Sigmoid colon (tissue), 7 donors: ENCODE measurements around the gene TLNRD1. TPM values are rescaled to one million over a fixed set of nuclear protein-coding genes. Genes with fewer than 3 reads are reported as not detected.
A peak's percentile ranks its signal among the peaks of the same experiment; 100 is the strongest.

Experiments
- DNase-seq: peaks from one replicate; pipeline ENCODE4 v3.0.0-alpha.2; 2019
- H3K27ac ChIP-seq, 4 donors: fragments of 200-600 bp; sonication (generic); one replicate each; pipeline ENCODE4 v1.5.1; 2016 to 2019; ENCODE audit warnings: mild to moderate bottlenecking in 1 of 4
- H3K27me3 ChIP-seq, 3 donors: fragments of 200-600 bp; sonication (generic); one replicate each; pipeline ENCODE4 v1.5.1; 2019; ENCODE audit warnings: mild to moderate bottlenecking in 1 of 3
- H3K36me3 ChIP-seq, 4 donors: fragments of 200-600 bp; sonication (generic); one replicate each; pipeline ENCODE4 v1.5.1; 2016 to 2019
- H3K4me1 ChIP-seq, 4 donors: fragments of 200-600 bp; sonication (generic); one replicate each; pipeline ENCODE4 v1.5.1; 2017 to 2019
- H3K4me3 ChIP-seq, 4 donors: fragments of 200-600 bp; sonication (generic); one replicate each; pipeline ENCODE4 v1.5.1; 2017 to 2019; ENCODE audit warnings: mild to moderate bottlenecking in 2 of 4, moderate library complexity in 1 of 4
- H3K9me3 ChIP-seq, 4 donors: fragments of 200-600 bp in 3 of 4; sonication (generic) in 3 of 4; one replicate each; pipeline versions ENCODE4 v1.5.1 to v1.6.1; 2013 to 2019
- EP300 ChIP-seq, 4 donors: sonication (generic); formaldehyde crosslinking; IDR thresholded peaks; one replicate each; pipeline ENCODE4 v1.6.1; 2017; ENCODE audit warnings: antibody characterized with exemption in 4 of 4
- POLR2A ChIP-seq, 2 donors: fragments of 450-650 bp; IDR thresholded peaks; one replicate each; pipeline ENCODE4 v1.6.1; 2016; ENCODE audit warnings: antibody characterized with exemption in 2 of 2, mild to moderate bottlenecking in 2 of 2, moderate library complexity in 2 of 2
- POLR2AphosphoS5 ChIP-seq, 4 donors: sonication (generic); formaldehyde crosslinking; IDR thresholded peaks; one replicate each; pipeline ENCODE4 v1.6.1; 2017; ENCODE audit warnings: antibody characterized with exemption in 4 of 4
- WGBS, 2 donors: extraction: QIAGEN DNeasy Blood & Tissue Kit; methylation state at CpG; one replicate each; pipeline ENCODE4 v1.1.7; 2013; 5-methylcytosine and 5-hydroxymethylcytosine counted together
- intact Hi-C: fragments of 100-400 bp; cut with DNase I; formaldehyde crosslinking; loops from one replicate; pipeline ENCODE4 v1.15.1; 2023
- polyA plus RNA-seq, 3 donors: library from polyadenylated mRNA; stranded (reverse); fragments of 200-250 nt; gene quantifications; one replicate each; pipeline ENCODE4 v1.2.3, GENCODE V29; 2013
- total RNA-seq, 4 donors: library from RNA; depleted of rRNA; stranded (reverse); fragments of >200 nt; gene quantifications; one replicate each; pipeline ENCODE4 v1.1.0, GENCODE V29; 2016
- TF ChIP-seq, protein P1 (sequence below), 4 experiments: fragments of 450-650 bp in 3 of 4; fragments of 200-600 bp in 1 of 4; IDR thresholded peaks; one replicate each; pipeline ENCODE4 v1.5.1; 2016 to 2019; ENCODE audit warnings: antibody characterized with exemption in 4 of 4, mild to moderate bottlenecking in 3 of 4, moderate library complexity in 2 of 4
- donor health status: healthy with polysubstance abuse.
- donor health status: Bipolar disorder and iron deficiency.
- donor health status: healthy.

The TLNRD1 gene
- total and polyA plus RNA-seq, 7 donors: 6.6 to 18.3 (median 12.5) TPM

DNA sequence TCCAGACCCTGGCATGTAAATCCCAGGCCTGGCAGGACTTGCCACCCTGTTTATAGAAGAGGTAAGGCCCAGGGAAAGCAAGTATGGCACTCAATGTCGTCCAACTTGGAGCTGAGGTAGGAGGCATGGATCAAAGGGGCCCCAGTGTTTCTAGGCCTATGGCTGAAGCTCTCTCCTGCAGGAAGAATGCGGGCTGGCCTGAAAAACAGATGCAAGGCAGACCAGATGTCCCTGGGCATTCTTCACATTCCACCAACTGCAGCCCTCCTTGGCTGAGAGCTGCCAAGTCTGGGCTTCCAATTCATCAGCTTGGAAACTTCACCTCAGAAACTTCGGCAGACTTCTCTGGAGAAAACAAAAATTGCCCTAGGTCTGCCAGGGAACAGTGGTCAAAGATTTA lies 33.3 kb upstream of the TLNRD1 start:
- no peaks in the 10 kb centered on the region for H3K27me3 ChIP-seq
- no peak for DNase-seq
- H3K4me3 ChIP-seq: no peak overlapping the region
- H3K36me3 ChIP-seq: peaks cover 0 to 7% (median 0%) of the 10 kb centered on the region in 4 donors
- peaks cover 0 to 3% (median 0%) of the 10 kb centered on the region in 4 donors for H3K9me3 ChIP-seq
- TF ChIP-seq POLR2AphosphoS5 (IDR thresholded peaks at IDR 0.05) (no peak), POLR2A (IDR thresholded peaks at IDR 0.05) (no peak), EP300 (IDR thresholded peaks at IDR 0.05) (no peak)
- TF ChIP-seq, protein P1, sequence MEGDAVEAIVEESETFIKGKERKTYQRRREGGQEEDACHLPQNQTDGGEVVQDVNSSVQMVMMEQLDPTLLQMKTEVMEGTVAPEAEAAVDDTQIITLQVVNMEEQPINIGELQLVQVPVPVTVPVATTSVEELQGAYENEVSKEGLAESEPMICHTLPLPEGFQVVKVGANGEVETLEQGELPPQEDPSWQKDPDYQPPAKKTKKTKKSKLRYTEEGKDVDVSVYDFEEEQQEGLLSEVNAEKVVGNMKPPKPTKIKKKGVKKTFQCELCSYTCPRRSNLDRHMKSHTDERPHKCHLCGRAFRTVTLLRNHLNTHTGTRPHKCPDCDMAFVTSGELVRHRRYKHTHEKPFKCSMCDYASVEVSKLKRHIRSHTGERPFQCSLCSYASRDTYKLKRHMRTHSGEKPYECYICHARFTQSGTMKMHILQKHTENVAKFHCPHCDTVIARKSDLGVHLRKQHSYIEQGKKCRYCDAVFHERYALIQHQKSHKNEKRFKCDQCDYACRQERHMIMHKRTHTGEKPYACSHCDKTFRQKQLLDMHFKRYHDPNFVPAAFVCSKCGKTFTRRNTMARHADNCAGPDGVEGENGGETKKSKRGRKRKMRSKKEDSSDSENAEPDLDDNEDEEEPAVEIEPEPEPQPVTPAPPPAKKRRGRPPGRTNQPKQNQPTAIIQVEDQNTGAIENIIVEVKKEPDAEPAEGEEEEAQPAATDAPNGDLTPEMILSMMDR (IDR thresholded peaks at IDR 0.05): no peak
- peaks cover 0 to 24% (median 16%) of the 10 kb centered on the region in 4 donors for H3K4me1 ChIP-seq
- intact Hi-C loops: loop anchor here (5.0 kb wide), 1 partner anchor 400 kb away; no protein-coding TSS in a partner anchor
- peak overlapping the region in 1 of 4 donors; percentile 35 for H3K27ac ChIP-seq
- WGBS, 2 donors: 89 to 94% methylated on average over 3 of the region's 3 CpGs

DNA sequence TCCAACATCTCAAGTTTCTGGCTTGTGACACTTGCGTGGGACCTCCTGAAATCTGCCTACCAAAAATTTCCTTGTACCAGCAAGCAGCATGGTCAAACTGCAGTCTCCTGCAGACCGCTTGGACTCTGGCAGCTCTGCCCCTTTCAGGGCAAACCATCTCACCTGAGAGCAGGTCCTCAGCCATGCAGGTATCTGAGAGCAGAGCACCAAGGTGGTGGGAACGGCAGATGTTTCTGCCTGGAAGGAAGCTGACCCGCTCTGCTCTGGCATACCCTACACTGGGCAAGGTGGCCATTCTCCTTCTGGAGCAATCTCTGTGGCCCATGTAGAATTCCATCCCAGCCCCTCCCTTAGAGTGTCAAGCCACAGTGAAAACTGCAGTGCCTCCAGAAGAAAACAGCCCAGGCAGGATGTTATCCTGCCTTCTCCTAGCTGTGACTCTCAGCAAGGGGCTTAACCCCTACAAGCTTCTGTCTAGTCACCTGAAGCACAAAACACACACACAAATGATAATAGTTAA lies 32.7 kb upstream of the TLNRD1 start:
- Histone ChIP-seq H3K36me3 (peaks cover 0 to 7% (median 0%) of the 10 kb centered on the region in 4 donors), H3K4me3 (no peak overlapping the region), H3K4me1 (peaks cover 0 to 24% (median 16%) of the 10 kb centered on the region in 4 donors), H3K9me3 (peaks cover 0 to 3% (median 0%) of the 10 kb centered on the region in 4 donors), H3K27ac (peak overlapping the region in 1 of 4 donors; percentile 35), H3K27me3 (no peaks in the 10 kb centered on the region)
- DNase-seq: no peak
- 96% methylated on average over 4 of the region's 4 CpGs for WGBS, 2 donors
- TF ChIP-seq POLR2AphosphoS5 (IDR thresholded peaks at IDR 0.05): no peak
- TF ChIP-seq EP300 (IDR thresholded peaks at IDR 0.05): no peak
- no peak for TF ChIP-seq POLR2A (IDR thresholded peaks at IDR 0.05)
- intact Hi-C loops: loop anchor here (5.0 kb wide), 1 partner anchor 401 kb away; no protein-coding TSS in a partner anchor

DNA sequence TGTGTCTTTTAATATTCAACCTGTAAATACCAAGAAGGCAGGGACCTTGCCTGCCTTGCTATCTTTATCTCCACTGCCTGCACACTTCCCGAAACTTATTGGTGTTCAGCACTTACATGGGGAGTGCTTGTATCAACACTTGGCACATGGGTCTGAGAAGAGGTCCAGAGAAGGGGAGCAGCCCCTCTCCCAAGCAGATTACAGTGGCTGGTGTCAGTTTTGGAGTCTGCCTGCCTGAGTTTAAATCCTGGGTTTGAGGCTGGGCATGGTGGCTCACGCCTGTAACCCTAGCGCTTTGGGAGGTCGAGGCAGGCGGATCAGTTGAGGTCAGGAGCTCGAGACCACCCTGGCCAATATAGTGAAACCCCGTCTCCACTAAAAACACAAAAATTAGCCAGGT lies 31.4 kb upstream of the TLNRD1 start:
- Histone ChIP-seq H3K27me3 (no peaks in the 10 kb centered on the region), H3K36me3 (peaks cover 0 to 7% (median 0%) of the 10 kb centered on the region in 4 donors), H3K9me3 (peaks cover 0 to 2% (median 0%) of the 10 kb centered on the region in 4 donors), H3K4me3 (no peak overlapping the region), H3K27ac (no peak overlapping the region), H3K4me1 (peaks cover 0 to 24% (median 16%) of the 10 kb centered on the region in 4 donors)
- no peak for TF ChIP-seq POLR2A (IDR thresholded peaks at IDR 0.05)
- TF ChIP-seq, protein P1 (IDR thresholded peaks at IDR 0.05): no peak
- no peak for TF ChIP-seq POLR2AphosphoS5 (IDR thresholded peaks at IDR 0.05)
- no peak for TF ChIP-seq EP300 (IDR thresholded peaks at IDR 0.05)
- 88 to 89% methylated on average over 7 of the region's 7 CpGs for WGBS, 2 donors
- no peak for DNase-seq
- intact Hi-C loops: loop anchor here (5.0 kb wide), 1 partner anchor 402 kb away; no protein-coding TSS in a partner anchor

DNA sequence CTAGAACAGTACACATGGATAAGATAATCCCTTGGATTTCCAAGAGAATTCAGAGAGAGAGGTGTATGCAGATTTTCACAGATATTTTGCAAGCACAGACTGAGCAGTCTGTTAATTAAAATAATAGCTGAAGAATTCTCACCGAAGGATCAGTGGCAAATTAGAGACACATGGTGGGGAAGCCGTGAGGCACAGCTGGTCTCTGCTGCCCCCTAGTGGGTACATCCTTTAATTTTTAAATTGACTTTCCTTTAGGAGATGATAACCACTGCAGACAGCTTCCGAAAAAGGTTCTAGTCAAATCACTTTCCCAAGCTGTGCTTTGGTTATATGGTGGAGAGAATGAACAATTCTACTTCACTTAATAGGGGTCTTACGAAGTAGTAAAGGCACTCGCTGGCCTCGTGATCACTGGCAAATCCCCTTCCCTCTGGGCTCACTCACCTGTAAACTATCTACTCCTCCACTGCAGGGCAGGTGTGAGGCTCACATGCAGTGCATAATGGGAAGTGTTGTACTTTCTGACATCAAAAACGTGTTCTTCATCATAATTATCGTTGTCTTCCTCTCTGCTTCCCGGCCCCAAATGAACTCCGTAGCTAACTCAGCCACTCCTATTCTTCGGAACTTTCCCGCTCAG lies 30.6 kb upstream of the TLNRD1 start:
- peaks cover 0 to 7% (median 0%) of the 10 kb centered on the region in 4 donors for H3K36me3 ChIP-seq
- H3K9me3 ChIP-seq: no peaks in the 10 kb centered on the region
- intact Hi-C loops: loop anchor here (1.0 to 10.0 kb wide), 3 partner anchors 192 to 513 kb away; partner anchors contain the start of gene ABHD17C
- H3K4me1 ChIP-seq: peaks cover 0 to 24% (median 16%) of the 10 kb centered on the region in 4 donors
- no peak for DNase-seq
- 53 to 63% methylated on average over 12 of the region's 12 CpGs for WGBS, 2 donors
- H3K27ac ChIP-seq: no peak overlapping the region
- TF ChIP-seq, protein P1 (IDR thresholded peaks at IDR 0.05): peak; percentile 53 to 88 (median 76)
- TF ChIP-seq POLR2A (IDR thresholded peaks at IDR 0.05) (no peak), EP300 (IDR thresholded peaks at IDR 0.05) (no peak), POLR2AphosphoS5 (IDR thresholded peaks at IDR 0.05) (no peak)
- no peaks in the 10 kb centered on the region for H3K27me3 ChIP-seq
- H3K4me3 ChIP-seq: no peak overlapping the region

DNA sequence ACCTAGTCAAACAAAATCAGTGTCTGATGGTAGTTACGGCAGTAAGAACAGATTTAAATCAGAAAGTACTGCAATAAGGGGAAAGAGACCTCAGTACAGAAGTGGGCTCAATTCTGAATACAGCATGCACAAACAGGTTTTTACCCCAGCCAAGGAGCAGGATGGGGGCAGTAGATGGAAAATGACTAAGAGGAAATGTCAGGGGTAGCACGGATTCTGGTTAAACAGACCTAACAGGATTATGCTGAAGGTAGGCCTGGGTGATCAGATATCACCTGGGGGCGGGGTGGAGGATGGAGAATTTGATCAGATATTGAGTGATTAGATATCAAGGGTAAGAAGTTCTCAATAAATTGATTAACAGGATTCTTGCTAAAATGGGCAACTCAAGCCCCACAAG lies 30.1 kb upstream of the TLNRD1 start:
- DNase-seq: no peak
- H3K27me3 ChIP-seq: no peaks in the 10 kb centered on the region
- H3K4me3 ChIP-seq: no peak overlapping the region
- no peak overlapping the region for H3K27ac ChIP-seq
- H3K9me3 ChIP-seq: no peaks in the 10 kb centered on the region
- intact Hi-C loops: loop anchor here (1.0 to 10.0 kb wide), 3 partner anchors 192 to 514 kb away; partner anchors contain the start of gene ABHD17C
- peaks cover 0 to 7% (median 0%) of the 10 kb centered on the region in 4 donors for H3K36me3 ChIP-seq
- TF ChIP-seq POLR2A (IDR thresholded peaks at IDR 0.05) (no peak), EP300 (IDR thresholded peaks at IDR 0.05) (no peak), POLR2AphosphoS5 (IDR thresholded peaks at IDR 0.05) (no peak)
- 87 to 89% methylated on average over 3 of the region's 3 CpGs for WGBS, 2 donors
- peaks cover 0 to 24% (median 16%) of the 10 kb centered on the region in 4 donors for H3K4me1 ChIP-seq
